Measurements from ENCODE around the gene ZNF341.
A peak's percentile ranks its signal among the peaks of the same experiment; 100 is the strongest.

The ZNF341 gene

DNA sequence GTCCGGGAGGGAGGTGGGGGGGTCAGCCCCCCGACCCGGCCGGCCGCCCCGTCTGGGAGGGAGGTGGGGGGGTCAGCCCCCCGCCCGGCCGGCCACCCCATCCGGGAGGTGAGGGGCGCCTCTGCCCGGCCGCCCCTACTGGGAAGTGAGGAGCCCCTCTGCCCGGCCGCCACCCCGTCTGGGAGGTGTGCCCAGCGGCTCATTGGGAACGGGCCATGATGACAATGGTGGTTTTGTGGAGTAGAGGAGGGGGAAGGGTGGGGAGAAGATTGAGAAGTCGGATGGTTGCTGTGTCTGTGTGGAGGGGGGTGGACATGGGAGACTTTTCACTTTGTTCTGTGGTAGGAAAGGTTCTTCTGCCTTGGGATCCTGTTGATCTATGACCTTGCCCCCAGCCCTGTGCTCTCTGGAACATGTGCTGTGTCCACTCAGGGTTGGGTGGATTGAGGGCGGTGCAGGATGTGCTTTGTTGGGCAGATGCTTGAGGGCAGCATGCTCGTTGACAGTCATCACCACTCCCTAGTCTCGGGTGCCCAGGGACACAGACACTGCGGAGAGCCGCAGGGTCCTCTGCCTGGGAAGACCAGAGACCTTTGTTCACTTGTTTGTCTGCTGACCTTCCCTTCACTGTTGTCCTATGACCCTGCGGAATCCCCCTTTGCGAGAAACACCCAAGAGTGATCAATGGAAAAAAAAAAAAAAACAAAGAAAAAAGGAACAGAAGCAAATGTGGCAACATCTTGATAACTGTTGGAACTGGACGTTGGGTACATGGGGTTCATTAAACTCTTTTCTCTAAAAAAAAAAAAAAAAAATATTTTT, 30.0 kb upstream of the ZNF341 start:
- peak in 3 of 56 donors; percentile 12 to 21 (median 19) for DNase-seq

DNA sequence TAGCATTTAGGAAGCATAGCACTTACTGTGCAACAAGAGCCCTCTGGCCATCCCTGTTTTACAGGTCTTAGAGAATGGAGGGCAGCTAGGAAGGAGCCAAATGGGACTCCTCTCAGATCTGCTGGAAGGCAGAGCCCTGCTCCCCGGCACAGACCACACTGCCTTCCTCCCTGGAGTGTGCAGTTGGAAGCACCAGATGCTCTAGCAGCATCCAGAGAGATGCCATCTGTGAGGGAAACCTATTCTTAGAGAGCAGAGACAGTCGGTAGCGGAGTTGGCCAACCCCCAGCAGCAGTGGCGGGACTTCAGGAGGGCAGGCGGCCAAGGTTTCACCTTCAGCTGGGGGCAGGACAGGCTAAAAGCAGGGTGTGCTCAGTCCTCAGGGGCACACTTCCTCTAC, 28.9 kb upstream of the ZNF341 start:
- DNase-seq, result peak in 3 of 56 donors; percentile 1 to 13 (median 4)

DNA sequence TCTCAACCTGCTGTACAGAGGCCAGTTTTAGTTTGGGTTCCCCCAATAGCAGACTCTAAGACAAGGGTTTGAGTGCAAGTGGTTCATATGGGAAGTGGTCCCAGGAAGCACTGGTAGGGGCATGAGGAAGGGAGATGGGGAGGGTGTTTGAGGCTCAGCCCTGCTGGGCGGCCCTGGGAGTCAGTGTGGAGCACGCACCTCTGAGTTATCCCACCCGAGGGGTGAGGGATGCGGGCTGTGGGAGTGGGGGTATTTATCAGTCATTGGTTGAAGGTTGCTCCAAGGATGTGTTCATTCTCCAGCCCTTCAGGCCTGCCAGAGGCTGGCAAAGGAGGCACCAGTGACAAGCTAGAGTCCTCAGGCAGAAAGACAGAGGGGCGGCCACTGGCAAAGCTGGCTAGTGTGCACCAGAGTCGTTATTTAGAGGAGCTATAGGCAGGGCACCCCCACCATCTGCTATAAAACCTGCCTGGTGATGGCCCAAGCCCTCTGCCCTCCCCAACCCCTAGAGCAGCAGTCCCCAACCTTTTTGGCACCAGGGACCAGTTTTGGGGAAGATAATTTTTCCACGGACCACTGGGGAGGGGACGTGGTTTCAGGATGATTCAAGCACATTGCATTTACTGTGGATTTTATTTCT, 28.2 kb upstream of the ZNF341 start:
- DNase-seq, result no peak

DNA sequence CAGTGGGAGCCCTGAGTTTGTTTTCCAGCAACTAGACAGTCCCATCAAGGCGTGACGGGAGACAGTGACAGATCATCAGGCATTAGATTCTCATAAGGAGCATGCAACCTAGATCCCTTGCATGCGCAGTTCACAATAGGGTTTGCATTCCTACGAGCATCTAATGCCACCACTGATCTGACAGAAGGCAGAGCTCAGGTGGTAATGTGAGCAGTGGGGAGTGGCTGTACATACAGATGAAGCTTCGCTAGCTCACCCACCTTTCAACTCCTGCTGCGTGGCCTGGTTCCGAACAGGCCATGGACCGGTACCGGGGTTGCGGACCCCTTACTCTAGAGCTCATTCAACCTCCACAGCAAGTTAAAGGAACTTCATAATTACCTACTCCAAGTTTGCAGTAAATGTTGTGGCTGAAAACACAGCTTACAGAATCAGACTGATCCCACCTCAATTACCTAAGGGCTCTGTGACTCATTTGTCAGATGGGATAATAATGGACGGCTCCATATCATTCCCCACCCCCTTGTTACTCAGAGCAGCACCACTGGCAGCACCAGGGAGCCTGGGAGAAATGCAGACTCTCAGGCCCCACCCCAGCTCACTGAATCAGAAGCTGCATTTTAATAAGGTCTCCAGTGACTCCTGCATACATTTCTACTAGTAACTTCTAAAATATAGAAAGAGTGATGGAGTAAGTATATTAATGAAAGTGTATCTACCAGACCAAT, 27.4 kb upstream of the ZNF341 start:
- peak in 4 of 56 donors; percentile 9 to 35 (median 24) for DNase-seq

DNA sequence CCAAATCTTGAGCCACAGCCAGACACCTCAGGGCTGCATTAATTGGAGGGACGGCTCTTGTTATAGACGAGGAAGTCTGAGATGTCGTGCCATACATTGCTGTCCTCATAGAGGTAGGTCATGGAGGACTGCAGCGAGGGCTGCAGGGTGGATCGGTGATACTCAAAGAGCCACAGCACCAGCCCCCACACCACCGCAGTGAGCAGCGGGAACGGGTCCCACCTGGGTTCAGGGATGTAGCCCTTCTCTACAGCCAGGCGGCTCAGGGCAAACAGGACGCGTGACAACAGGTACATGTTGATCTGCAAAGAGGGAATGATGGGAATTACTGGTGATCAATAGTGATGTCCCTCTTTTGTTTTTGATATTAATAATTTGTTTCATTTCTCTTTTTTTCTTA, 24.1 kb upstream of the ZNF341 start:
- DNase-seq, result no peak

DNA sequence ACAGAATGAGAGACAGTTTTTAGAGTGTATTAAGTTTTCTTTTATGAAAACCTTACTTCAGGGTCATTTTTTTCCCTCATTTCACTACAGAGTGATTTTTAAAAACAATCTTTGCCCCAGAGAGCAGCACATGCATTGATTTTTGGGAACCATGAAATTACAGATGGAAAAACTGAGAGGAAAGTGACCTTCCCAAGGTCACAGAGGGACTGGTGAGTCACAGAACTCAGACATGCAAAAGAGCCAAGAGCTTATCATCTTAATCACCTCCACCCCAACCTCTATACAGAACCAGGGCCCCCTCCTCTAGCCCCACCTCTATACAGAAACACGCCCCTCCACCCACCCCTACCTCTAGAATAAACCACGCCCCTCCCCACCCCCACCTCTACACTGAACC, 22.4 kb upstream of the ZNF341 start:
- no peak for DNase-seq

DNA sequence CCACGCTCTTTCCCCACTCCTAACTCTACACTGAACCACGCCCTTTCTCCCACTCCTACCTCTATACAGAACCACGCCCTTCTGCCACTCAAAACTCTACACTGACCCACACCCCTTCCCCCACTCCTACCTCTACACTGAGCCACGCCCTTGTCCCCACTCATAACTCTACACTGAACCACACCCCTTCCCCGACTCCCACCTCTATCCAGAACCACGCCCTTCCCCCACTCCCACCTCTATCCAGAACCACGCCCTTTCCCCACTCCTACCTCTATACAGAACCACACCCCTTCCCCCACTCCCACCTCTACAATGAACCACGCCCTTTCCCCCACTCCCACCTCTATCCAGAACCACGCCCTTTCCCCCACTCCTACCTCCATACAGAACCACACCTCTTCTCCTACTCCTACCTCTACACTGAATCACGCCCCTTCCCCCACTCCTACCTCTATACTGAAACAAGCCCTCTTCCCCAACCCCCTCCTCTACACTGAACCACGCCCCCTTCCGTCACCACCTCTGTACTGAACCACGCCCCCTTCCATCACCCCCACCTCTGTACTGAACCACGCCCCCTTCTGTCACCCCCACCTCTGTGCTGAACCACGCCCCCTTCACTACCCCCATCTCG, 21.8 kb upstream of the ZNF341 start:
- DNase-seq, result no peak

DNA sequence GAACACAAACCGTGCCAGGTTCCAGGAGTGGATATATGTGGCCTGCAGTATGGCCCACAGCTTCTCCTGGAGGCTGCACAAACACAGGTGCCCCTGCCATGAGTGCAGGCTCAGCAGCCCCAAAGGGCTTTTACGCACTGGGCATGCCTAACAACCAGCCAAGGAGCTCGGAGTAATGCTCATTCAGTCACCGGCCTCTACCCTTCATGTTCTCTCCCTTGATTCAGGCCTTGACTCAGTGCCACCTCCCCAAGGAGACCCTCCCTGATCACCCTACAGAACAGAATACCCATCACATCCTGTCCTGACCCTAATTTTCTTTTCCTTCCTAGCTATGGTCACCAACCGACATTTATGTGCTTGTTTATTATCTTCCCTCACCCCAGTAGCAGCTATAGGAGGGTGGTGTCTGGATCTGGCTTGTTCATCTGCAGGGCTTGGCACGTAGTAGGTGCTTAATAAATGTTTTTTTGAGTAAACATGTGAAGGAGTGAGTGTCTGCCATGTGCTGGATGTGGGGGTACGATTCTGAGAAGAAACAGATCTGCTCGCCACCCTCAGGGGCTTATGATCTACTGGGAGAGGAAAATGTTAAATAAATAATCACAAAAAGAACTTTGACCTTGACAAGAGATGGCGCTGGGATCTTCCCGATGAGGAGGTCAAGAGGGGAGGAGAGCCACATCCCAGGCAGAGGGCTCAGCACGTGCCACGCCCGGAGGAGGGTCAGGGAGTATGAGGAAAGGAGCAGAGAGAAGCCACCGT, 20.9 kb upstream of the ZNF341 start:
- DNase-seq, result no peak

DNA sequence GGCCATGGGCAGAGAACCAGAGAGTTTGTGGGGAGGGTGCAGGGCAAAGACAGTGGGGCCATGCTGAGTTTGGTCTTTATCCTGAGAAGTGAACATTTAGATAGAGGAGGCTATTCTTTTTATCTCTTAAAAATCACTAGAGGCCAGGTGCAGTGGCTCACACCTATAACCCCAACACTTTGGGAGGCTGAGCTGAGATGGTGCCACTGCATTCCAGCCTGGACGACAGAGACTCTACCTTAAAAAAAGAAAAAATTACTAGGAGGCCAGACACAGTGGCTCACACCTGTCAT, 20.4 kb upstream of the ZNF341 start:
- no peak for DNase-seq

DNA sequence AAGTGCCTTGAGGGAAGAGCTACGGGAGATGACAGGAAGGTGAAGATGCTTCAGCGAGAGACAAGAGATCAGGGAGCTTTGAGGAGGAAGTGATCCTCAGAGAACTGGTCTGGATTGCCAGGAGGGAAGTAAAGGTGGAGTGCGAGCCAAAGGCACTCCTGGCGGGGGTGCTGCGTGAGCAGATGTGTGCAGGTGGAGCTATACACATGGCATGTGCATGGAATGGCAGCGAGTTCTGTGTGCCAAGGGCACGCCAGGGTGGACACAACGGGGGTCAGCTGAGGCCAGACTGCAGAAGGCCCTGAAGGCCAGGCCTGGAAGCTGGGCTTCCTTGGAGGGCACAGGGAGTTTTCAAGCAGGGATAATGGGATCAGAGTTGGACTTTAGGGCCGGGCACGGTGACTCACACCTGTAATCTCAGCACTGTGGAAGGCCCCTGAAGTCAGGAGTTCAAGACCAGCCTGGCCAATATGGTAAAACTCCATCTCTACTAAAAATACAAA, 17.9 kb upstream of the ZNF341 start:
- no peak for DNase-seq

DNA sequence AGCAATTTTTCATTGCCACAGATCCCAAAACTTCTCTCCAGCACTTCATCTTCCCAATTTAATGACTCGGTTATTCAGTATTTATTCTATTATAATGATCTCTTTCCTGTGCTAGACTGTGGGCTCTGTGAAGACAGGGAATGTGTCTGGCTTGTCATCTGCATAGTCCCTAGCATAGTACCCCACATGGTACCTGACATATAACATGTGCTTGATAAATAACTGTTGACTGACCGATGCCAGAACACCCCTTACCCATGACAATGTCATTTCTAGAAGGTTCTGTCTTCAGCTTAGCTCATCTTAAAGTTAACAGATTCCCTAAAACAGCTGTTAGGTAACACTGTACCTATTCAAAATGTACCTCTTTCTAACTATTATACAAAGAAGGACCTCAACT, 15.3 kb upstream of the ZNF341 start:
- DNase-seq, result no peak

DNA sequence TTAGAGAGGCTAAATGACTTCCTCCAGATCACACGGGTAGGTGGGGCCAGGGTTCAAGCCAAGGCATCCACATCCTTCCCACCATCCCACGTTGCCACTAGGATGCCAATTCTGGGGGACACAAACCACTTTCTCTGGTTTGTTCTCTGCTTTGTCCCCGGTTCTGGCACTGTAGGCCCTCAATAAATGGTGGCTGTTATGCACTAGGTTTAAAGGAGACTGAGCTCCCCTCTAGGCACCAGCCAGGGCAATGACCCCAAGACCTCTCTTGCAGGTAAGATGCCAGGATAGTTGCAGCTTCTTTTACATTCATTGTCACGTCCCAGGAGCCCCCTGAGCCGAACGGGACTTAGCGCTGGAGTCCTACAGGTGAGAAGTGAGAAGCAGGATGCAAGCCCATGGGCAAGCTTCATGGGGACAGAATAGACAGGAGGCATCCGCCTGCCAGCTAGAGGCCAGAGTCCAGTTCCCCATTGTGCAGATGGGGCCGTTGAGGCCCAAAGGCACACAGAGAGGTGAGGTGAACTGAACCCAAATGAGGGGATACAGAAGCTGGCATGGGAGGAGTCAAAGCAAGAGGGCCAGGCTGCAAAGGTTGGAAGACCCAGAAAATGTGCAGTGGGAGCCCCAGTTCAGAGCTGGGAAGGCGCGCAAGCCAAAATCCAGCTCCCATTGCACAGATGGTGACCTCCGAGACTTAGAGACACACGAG, 12.4 kb upstream of the ZNF341 start:
- peak in 1 of 56 donors; percentile 51 for DNase-seq

DNA sequence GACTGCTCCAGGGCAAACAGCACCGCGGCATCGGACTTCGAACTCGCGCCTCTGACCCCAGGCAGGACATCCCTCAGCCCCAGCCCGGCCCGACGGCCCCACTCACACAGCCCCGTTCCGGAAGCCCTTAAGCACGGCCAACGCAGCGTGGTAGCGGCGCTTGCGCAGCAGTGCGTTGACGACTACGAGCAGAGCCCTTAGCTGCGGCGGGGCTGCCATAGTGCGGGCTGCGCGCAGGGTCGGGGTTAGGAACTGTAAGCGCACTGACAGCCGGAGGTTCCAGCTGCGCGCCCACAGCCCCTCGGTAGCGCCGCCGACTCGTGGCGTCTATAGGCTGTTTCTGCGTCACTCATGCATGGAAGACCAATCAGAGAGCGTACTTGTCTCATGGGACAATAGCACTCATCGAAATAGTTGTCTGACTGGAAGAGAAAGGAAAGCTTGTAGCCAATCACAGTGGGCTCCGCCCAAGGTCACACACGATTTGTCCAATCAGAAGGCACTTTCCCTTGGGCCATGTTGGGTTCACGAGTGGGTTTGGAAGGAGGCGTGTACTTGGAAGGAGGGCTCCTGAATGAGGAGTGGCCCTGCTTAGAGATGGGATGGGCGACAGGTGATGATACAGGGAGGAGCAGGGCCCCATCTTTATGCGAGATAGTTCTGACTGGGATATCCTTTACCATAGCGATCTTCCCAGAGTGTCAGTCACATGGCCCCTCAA, 11.6 kb upstream of the ZNF341 start, which contains the start of gene PXMP4:
TSS of gene PXMP4 (minus strand) at position 322 of the 721 bp plus-strand sequence. CDS start at position 219, 103 bp downstream.
- peak; percentile 69 to 98 (median 93) for DNase-seq

DNA sequence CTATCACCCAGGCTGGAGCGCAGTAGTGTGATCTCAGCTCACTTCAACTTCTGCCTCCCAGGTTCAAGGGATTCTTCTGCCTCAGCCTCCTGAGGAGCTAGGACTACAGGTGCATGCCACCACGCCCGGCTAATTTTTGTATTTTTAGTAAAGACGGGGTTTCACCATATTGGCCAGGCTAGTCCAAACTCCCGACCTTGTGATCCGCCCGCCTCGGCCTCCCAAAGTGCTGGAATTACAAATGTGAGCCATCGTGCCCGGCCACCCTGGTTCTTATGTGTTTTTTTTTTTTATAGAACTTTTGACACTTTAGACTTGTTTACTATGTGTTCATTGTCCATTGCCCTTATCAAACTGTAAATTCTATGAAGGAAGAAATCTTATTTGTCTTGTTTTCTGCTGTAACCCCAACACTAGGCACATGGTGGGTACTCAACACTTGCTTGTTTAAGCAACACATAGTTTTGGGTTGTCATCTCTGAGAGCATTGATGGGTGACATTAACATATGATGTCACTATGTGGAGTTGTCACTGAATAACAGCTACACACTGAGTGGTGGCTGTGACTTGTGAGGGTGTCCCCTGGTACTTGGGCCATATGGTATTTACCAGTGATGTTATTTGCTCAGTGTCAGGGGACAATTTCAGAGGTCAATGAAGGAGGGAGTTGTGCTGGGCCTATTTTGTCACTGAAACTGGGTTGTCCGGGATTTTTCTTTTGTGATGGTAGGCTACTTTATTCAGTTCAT, 10.2 kb upstream of the ZNF341 start:
- no peak for DNase-seq

DNA sequence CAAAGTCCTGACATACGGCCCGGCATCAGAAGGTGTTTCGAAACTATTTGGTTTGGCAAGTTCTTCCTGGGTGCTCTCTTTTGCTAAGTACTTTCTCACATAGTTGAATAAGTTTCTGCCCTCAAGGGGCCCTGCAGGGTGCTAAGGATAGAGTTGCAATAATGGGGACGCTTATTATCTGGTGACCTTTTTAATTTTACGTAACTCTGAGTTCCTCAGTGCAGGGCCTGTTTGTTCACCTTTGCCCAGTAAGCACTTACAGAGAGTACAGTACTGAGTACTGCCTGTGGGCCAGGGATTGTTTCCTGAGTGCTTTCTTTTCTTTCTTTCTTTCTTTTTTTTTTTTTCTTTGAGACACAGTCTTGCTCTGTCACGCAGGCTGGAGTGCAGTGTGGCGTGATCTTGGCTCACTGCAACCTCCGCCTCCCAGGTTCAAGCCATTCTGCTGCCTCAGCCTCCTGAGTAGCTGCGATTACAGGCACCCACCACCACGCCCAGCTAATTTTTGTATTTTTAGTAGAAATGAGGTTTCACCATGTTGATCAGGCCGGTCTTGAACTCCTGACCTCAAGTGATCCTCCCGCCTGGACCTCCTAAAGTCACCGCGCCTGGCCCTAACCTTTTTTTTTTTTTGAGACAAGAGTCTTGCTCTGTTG, 7.2 kb upstream of the ZNF341 start:
- DNase-seq, result no peak

DNA sequence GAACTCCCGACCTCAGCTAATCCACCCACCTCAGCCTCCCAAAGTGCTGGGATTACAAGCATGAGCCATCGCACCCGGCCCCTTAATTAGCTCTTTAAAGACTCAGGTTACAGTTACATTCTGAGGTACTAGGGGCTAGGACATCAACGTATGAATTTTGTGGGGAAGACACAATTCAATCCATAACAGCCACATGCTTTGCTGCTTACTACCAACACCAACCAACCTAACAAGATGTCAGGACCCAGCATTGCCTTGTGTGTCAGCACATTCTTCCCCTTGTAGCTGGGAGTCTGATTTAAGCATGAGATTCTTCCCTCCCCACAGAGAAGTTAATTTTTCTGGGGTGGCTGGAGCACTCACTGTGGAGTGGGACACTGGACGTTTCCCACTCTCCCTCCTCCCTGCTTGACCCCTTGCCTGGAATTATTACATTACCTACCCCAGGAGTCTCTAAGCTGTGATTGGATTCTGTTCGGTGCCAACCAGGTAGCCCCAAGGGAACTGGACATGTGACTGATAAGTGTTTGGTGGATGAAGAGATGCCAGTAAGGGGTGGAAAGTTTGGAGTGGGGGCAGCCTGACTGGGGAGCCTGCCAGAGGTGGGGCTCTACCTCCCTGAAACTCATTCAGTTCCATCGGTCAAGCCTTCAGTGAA, 6.1 kb upstream of the ZNF341 start:
- DNase-seq, result no peak

DNA sequence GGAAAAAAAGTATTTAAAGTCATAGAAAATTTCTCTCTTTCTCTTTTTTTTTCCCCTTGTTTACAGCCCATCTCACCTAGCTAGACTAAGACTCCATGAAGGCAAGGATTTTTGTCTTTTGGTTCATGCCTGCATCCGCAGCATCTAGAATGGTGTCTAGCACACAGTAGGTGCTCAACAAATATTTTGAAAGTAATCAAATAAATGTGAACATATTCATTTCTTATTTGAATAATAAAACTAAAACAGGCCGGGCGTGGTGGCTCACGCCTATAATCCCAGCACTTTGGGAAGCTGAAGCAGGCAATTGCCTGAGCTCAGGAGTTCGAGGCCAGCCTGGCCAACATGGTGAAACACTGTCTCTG, 4.7 kb upstream of the ZNF341 start:
- DNase-seq, result no peak

DNA sequence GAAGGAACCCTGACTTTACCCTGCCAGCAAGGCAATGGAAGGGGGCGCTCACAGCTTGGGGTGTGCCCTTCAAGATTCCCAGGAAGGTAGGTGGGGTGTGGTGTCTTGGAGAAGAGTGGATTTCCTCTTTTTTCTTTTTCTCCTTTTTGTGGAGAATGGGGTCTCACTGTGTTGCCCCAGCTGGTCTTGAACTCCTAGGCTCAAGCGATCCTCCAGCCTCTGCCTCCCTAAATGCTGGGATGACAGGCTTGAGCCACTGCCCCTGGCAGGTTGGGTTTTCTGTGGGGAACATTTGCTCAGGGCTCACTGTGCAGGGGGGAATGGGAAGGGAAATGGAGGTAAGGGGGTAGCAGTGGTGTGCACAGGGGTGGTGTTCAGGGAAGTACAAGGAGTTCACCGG, 4.0 kb upstream of the ZNF341 start:
- DNase-seq, result no peak

Data from nucleus accumbens (tissue), 56 donors.